Measurements from ENCODE around the gene HCFC1R1.

DNA sequence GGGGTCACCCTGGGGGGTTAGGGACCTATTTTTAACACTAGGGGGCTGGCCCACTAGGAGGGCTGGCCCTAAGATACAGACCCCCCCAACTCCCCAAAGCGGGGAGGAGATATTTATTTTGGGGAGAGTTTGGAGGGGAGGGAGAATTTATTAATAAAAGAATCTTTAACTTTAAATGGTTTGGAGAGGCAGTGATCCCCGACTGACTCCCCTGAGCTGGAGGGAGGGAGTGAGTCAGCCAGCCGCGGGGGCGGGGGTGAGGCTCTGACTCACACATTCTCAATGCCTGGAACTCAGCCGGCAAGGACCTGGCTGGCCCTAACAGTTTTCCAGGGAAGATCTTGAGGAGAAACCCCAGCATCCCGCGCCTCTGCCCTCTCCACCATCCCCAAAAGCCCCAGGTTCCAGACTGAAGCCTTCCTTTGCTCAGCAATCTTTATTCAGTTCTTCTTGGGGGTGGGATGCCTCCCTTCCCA is 1.5 kb downstream of the HCFC1R1 start:
- TF ChIP-seq POLR2AphosphoS5 (IDR thresholded peaks at IDR 0.05; ENCODE audit: low read depth, low read length) = no peak
- no peak for TF ChIP-seq POLR2A (IDR thresholded peaks at IDR 0.05; ENCODE audit: low read depth, low read length)
- TF ChIP-seq TAF1 (IDR thresholded peaks at IDR 0.05; ENCODE audit: low read depth, low read length) = no peak
- no peak for TF ChIP-seq SPI1 (IDR thresholded peaks at IDR 0.05; ENCODE audit: low read depth, low read length)
- no peak for TF ChIP-seq PAX5 (IDR thresholded peaks at IDR 0.05; ENCODE audit: insufficient read depth, low read length, severe bottlenecking)

Data from GM12891 (cell line).